ENCODE results near the gene OBP2A. TPM values are rescaled to one million over a fixed set of nuclear protein-coding genes. Genes with fewer than 3 reads are reported as not detected.

The OBP2A gene
- total RNA-seq, 1 experiment from 2014 or later = not detected

DNA sequence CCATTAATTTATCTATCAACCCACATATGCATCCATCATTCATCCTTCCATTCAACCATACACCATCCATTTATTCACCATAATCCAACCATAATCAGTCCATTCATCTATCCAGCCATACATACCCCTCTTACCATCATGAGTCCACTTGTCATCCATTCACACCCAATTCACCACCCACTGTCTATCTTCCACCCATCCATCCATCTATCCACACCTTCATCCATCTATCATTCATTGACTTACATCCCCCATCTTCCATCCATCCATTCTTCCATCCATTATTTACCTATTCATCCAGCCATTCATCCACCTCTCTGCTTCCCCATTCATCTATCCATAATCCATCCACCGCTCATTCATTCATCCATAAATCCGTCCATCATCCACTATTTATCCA is 33.4 kb downstream of the OBP2A start:
- Mint-ChIP-seq H3K27me3 (ENCODE audit: insufficient read depth, unreplicated experiment) (peaks cover 6% of the 10 kb centered on the region), H3K36me3 (ENCODE audit: insufficient read depth, unreplicated experiment) (no peaks in the 10 kb centered on the region), H3K4me3 (ENCODE audit: unreplicated experiment) (no peak overlapping the region), H3K27ac (ENCODE audit: unreplicated experiment) (no peak overlapping the region), H3K9me3 (ENCODE audit: unreplicated experiment) (no peaks in the 10 kb centered on the region), H3K4me1 (ENCODE audit: low read depth, unreplicated experiment) (no peaks in the 10 kb centered on the region)
- no peaks in the 10 kb centered on the region for H3K36me3 ChIP-seq (ENCODE audit: control insufficient read depth, insufficient read depth, low read length)
- BruUV-seq (replicated peaks) = no TSS peak
- intact Hi-C loops (cut with micrococcal nuclease; ENCODE audit: unreplicated experiment) = no loop called here
- H3K4me1 ChIP-seq = no peaks in the 10 kb centered on the region
- H3K4me3 ChIP-seq (ENCODE audit: low read depth, low read length) = no peak overlapping the region
- no peaks in the 10 kb centered on the region for H3K9me3 ChIP-seq
- TF ChIP-seq CTCF (IDR thresholded peaks at IDR 0.05; ENCODE audit: insufficient read depth in 1 of 2, low read depth in 1 of 2, low read length in 1 of 2, severe bottlenecking in 1 of 2, unreplicated experiment in 1 of 2) = no peak
- POLR2A ChIA-PET = no interaction called here
- H3K27me3 ChIP-seq (replicated peaks; ENCODE audit: control insufficient read depth, insufficient read depth, low read length) = no peaks in the 10 kb centered on the region
- DNase-seq = no peak
- CTCF ChIA-PET = no interaction called here

DNA sequence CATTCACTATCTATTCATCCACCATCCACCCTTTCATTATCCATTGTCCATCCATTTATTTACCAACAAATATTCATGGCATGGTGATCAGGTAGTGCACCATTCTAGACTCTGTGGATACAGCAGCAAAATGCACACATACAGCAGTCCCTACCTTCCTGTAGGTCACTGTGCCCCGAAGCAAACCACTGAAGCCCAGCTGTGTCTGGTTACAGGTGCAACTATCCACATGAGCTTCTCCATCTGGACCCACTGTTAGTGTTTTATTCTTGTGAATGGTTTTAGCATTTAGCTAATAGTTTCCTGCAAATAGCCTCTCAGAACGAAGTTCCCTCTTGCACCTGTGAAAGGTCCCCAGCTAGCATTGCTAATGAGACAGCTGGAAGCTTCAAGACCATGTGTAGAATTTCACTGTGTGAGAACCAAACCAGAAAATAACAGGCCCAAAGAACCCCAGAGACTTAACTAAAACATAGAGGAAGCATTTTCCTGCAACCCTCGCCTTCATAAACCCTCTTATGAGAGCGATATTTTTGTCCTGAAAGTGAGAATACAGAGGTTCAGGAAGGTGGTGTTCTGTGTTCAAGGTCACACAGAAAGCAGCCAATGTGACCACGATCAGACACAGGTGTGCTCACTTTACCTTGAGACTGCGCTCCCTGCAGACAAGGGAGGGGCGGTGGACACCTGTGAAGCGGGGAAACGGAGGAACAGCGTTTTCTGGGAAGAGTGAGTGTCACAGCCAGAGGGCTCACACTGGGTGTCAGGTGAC is 34.1 kb downstream of the OBP2A start:
- no peak for TF ChIP-seq CTCF (IDR thresholded peaks at IDR 0.05; ENCODE audit: insufficient read depth in 1 of 2, low read depth in 1 of 2, low read length in 1 of 2, severe bottlenecking in 1 of 2, unreplicated experiment in 1 of 2)
- no peaks in the 10 kb centered on the region for H3K36me3 Mint-ChIP-seq (ENCODE audit: insufficient read depth, unreplicated experiment)
- intact Hi-C loops (cut with micrococcal nuclease; ENCODE audit: unreplicated experiment) = no loop called here
- no peaks in the 10 kb centered on the region for H3K9me3 Mint-ChIP-seq (ENCODE audit: unreplicated experiment)
- no peaks in the 10 kb centered on the region for H3K4me1 ChIP-seq
- POLR2A ChIA-PET = no interaction called here
- H3K4me3 Mint-ChIP-seq (ENCODE audit: unreplicated experiment) = no peak overlapping the region
- BruUV-seq (replicated peaks) = no TSS peak
- no peaks in the 10 kb centered on the region for H3K36me3 ChIP-seq (ENCODE audit: control insufficient read depth, insufficient read depth, low read length)
- H3K9me3 ChIP-seq = no peaks in the 10 kb centered on the region
- H3K4me3 ChIP-seq (ENCODE audit: low read depth, low read length) = no peak overlapping the region
- H3K4me1 Mint-ChIP-seq (ENCODE audit: low read depth, unreplicated experiment) = no peaks in the 10 kb centered on the region
- H3K27me3 ChIP-seq (replicated peaks; ENCODE audit: control insufficient read depth, insufficient read depth, low read length) = no peaks in the 10 kb centered on the region
- H3K27me3 Mint-ChIP-seq (ENCODE audit: insufficient read depth, unreplicated experiment) = peaks cover 6% of the 10 kb centered on the region
- no peak for DNase-seq
- CTCF ChIA-PET = no interaction called here
- H3K27ac Mint-ChIP-seq (ENCODE audit: unreplicated experiment) = no peak overlapping the region

GRCh38 chr9:135580664-135581380 is 34.9 kb downstream of the OBP2A start:
- Histone ChIP-seq H3K4me3 (ENCODE audit: low read depth, low read length) (no peak overlapping the region), H3K27me3 (replicated peaks; ENCODE audit: control insufficient read depth, insufficient read depth, low read length) (no peaks in the 10 kb centered on the region), H3K4me1 (no peaks in the 10 kb centered on the region), H3K9me3 (no peaks in the 10 kb centered on the region), H3K36me3 (ENCODE audit: control insufficient read depth, insufficient read depth, low read length) (no peaks in the 10 kb centered on the region)
- no peak for TF ChIP-seq CTCF (IDR thresholded peaks at IDR 0.05; ENCODE audit: insufficient read depth in 1 of 2, low read depth in 1 of 2, low read length in 1 of 2, severe bottlenecking in 1 of 2, unreplicated experiment in 1 of 2)
- no TSS peak for BruUV-seq (replicated peaks)
- peaks cover 6% of the 10 kb centered on the region for H3K27me3 Mint-ChIP-seq (ENCODE audit: insufficient read depth, unreplicated experiment)
- intact Hi-C loops (cut with micrococcal nuclease; ENCODE audit: unreplicated experiment) = no loop called here
- ChIA-PET POLR2A (no interaction called here), CTCF (no interaction called here)
- no peaks in the 10 kb centered on the region for H3K4me1 Mint-ChIP-seq (ENCODE audit: low read depth, unreplicated experiment)
- H3K27ac Mint-ChIP-seq (ENCODE audit: unreplicated experiment) = no peak overlapping the region
- H3K4me3 Mint-ChIP-seq (ENCODE audit: unreplicated experiment) = no peak overlapping the region
- no peak for DNase-seq
- no peaks in the 10 kb centered on the region for H3K36me3 Mint-ChIP-seq (ENCODE audit: insufficient read depth, unreplicated experiment)
- no peaks in the 10 kb centered on the region for H3K9me3 Mint-ChIP-seq (ENCODE audit: unreplicated experiment)
